ENCODE measurements around the gene DISC1. TPM values are rescaled to one million over a fixed set of nuclear protein-coding genes. Genes with fewer than 3 reads are reported as not detected.

DISC1 gene
- total and polyA plus RNA-seq, 2 of the 13 experiments (the other 11 are each of a cell fraction or from before 2014, with no cell fraction given), result 4.2 to 4.6 TPM

DNA sequence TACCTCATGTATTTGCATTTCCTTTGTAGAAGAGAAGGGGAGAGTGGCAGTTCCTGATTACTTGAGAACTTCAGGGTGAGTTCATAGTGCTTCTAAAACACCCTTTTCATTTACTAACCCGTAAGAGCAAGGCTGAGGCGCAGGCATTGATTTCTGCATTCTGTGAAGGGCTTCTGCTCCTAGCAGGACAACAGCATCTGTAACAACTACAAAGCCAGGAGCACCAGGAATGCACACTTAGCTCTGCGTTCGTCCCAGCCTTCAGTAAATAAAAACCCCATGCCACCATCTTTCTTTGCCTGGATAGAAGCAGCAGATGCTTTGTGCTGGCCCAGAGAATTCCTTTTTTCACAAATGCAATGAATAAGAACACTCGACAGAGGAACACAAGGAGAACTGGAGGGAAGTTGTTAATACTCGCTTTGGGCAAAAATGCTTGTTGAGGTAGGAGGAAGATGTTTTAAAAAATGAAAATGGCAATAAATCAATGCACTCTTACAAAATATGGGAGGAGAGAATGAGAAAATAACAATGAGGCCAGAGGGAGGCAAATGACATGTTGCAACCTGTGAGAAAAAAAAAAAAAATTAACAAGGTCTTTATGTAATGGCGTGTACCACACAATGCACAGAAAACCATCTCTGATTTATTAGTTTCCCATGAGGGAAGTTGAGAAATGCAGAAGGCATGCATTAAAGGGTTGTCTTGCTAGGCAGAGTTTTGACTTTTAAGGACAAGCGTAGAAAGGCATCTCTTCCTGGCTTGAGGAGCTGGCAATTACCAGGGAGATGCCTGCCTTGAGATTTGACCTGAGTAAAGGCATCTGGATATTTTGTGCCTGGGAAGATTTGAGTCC is 418.8 kb downstream of the DISC1 start:
- WGBS (ENCODE audit: low lambda C conversion rate), result 17% methylated on average over 8 of the region's 8 CpGs
- TF ChIP-seq ZNF3 (CRISPR knock-in tag; IDR thresholded peaks at IDR 0.05) (no peak), ATAD3A (CRISPR knock-in tag; IDR thresholded peaks at IDR 0.05) (no peak), KAT8 (CRISPR knock-in tag; IDR thresholded peaks at IDR 0.05) (no peak), EEA1 (CRISPR knock-in tag; IDR thresholded peaks at IDR 0.05; ENCODE audit: borderline replicate concordance) (no peak), TAF15 (IDR thresholded peaks at IDR 0.05; ENCODE audit: low read depth, low read length, poor library complexity, severe bottlenecking) (no peak), AHR (CRISPR knock-in tag; IDR thresholded peaks at IDR 0.05) (no peak), PCBP2 (optimal IDR thresholded peaks at IDR 0.05; ENCODE audit: low read depth, low read length, poor library complexity, severe bottlenecking) (no peak)
- TF ChIP-seq, protein P1, sequence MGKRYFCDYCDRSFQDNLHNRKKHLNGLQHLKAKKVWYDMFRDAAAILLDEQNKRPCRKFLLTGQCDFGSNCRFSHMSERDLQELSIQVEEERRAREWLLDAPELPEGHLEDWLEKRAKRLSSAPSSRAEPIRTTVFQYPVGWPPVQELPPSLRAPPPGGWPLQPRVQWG (CRISPR knock-in tag; IDR thresholded peaks at IDR 0.05; ENCODE audit: borderline replicate concordance, low read depth), result no peak
- TF ChIP-seq, protein P2, sequence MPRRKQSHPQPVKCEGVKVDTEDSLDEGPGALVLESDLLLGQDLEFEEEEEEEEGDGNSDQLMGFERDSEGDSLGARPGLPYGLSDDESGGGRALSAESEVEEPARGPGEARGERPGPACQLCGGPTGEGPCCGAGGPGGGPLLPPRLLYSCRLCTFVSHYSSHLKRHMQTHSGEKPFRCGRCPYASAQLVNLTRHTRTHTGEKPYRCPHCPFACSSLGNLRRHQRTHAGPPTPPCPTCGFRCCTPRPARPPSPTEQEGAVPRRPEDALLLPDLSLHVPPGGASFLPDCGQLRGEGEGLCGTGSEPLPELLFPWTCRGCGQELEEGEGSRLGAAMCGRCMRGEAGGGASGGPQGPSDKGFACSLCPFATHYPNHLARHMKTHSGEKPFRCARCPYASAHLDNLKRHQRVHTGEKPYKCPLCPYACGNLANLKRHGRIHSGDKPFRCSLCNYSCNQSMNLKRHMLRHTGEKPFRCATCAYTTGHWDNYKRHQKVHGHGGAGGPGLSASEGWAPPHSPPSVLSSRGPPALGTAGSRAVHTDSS (CRISPR knock-in tag; conservative IDR thresholded peaks at IDR 0.05), result no peak
- TF ChIP-seq, protein P3, sequence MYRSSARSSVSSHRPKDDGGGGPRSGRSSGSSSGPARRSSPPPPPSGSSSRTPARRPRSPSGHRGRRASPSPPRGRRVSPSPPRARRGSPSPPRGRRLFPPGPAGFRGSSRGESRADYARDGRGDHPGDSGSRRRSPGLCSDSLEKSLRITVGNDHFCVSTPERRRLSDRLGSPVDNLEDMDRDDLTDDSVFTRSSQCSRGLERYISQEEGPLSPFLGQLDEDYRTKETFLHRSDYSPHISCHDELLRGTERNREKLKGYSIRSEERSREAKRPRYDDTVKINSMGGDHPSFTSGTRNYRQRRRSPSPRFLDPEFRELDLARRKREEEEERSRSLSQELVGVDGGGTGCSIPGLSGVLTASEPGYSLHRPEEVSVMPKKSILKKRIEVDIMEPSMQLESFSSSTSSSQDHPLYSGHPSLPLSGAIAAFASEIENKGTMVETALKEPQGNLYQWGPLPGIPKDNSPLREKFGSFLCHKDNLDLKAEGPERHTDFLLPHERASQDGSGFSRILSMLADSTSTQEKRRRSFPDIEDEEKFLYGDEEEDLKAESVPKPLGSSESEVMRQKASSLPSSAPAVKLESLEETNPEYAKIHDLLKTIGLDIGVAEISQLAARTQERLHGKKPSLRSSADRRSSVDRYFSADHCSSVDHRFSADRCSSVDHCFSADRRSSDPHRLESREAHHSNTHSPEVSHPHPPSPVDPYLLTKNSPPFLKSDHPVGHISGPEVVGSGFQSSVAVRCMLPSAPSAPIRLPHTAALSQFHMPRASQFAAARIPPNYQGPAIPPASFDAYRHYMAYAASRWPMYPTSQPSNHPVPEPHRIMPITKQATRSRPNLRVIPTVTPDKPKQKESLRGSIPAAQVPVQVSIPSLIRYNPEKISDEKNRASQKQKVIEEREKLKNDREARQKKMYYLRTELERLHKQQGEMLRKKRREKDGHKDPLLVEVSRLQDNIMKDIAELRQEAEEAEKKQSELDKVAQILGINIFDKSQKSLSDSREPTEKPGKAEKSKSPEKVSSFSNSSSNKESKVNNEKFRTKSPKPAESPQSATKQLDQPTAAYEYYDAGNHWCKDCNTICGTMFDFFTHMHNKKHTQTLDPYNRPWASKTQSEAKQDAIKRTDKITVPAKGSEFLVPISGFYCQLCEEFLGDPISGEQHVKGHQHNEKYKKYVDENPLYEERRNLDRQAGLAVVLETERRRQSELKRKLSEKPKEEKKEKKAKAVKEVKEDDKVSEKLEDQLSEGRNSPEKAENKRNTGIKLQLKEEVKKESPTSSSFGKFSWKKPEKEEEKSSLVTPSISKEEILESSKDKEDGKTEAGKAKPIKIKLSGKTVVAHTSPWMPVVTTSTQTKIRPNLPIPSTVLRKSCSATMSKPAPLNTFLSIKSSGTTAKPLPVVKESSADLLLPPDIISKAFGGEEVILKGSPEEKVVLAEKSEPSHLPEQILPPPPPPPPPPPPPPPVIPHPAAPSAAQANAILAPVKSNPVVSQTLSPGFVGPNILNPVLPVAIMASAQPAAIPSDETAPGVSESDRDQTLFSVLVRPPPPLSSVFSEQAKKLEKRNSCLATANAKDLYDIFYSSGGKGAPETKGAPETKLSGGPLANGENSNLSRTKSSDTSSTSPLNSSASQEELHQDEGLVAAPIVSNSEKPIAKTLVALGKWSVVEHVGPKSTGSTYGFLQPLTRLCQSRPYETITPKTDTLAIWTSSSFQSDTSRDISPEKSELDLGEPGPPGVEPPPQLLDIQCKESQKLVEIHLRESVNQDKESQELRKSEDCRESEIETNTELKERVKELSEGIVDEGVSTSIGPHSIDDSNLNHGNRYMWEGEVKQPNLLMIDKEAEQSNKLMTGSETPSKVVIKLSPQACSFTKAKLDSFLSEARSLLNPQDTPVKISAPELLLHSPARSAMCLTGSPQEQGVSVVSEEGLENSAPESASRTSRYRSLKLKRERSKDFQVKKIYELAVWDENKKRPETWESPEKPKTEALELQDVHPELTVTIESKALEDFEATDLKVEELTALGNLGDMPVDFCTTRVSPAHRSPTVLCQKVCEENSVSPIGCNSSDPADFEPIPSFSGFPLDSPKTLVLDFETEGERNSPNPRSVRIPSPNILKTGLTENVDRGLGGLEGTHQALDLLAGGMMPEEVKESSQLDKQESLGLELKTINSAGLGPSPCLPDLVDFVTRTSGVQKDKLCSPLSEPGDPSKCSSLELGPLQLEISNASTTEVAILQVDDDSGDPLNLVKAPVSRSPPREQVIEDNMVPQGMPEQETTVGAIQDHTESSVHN (CRISPR knock-in tag; IDR thresholded peaks at IDR 0.05), result no peak
- TF ChIP-seq, protein P4, sequence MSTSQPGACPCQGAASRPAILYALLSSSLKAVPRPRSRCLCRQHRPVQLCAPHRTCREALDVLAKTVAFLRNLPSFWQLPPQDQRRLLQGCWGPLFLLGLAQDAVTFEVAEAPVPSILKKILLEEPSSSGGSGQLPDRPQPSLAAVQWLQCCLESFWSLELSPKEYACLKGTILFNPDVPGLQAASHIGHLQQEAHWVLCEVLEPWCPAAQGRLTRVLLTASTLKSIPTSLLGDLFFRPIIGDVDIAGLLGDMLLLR (CRISPR knock-in tag; IDR thresholded peaks at IDR 0.05), result no peak

More for the DNA sequence above, 418.8 kb downstream of the DISC1 start:
- H4K20me1 ChIP-seq (ENCODE audit: insufficient read depth, low read length), result no peaks in the 10 kb centered on the region
- no peak overlapping the region for H2AFZ ChIP-seq (ENCODE audit: low read length)
- no peak overlapping the region for H3K9ac ChIP-seq (ENCODE audit: insufficient read depth, low read depth, low read length)
- FAIRE-seq (no peak), DNase-seq (ENCODE audit: low spot score) (no peak), ATAC-seq (no peak)
- H3K4me2 ChIP-seq (ENCODE audit: low read depth, low read length), result no peak overlapping the region
- intact Hi-C loops (cut with micrococcal nuclease; ENCODE audit: unreplicated experiment) (no loop called here), in situ Hi-C loops (cut with HindIII; ENCODE audit: extremely low pct_ligation_motif_present, low pct_unique_long_range_greater_than_20kb) (no loop called here)
- no peaks in the 10 kb centered on the region for H3K79me2 ChIP-seq (ENCODE audit: insufficient read depth, low read length)
- no peak overlapping the region for H3K4me3 ChIP-seq (replicated peaks in 1 of 3; ENCODE audit: insufficient read depth in 1 of 3, low read depth in 2 of 3, low read length in 3 of 3)
- H3K36me3 ChIP-seq (replicated peaks in 1 of 2; ENCODE audit: control insufficient read depth in 1 of 2, insufficient read depth in 2 of 2, low read length in 2 of 2), result no peaks in the 10 kb centered on the region
- BruUV-seq (replicated peaks), result no TSS peak
- H3K27ac ChIP-seq (ENCODE audit: extremely low read length, insufficient read depth, low read length), result no peak overlapping the region
- H3K4me1 ChIP-seq (ENCODE audit: insufficient read depth, low read length), result no peaks in the 10 kb centered on the region
- no peaks in the 10 kb centered on the region for H3K9me3 ChIP-seq (ENCODE audit: low read length)
- POLR2A ChIA-PET, result no interaction called here
- CTCF ChIA-PET (ENCODE audit: low intra/inter-chr PET ratio, low total read pairs), result no interaction called here
- H3K27me3 ChIP-seq (ENCODE audit: control insufficient read depth in 1 of 2, insufficient read depth in 2 of 2, low read length in 2 of 2), result no peaks in the 10 kb centered on the region; a peak in 1 of 5 replicates
